Keratinocyte (primary cell): ENCODE results near the gene CHRDL2.

Source experiments
- CTCF ChIP-seq, 3 experiments: IDR thresholded peaks in 1 of 3; conservative IDR thresholded peaks in 1 of 3; optimal IDR thresholded peaks in 1 of 3; 2 replicates in 2 of 3; 3 replicates in 1 of 3; pipeline versions ENCODE3 to v1.5.1; 2011; ENCODE audit warnings: low read length in 3 of 3, mild to moderate bottlenecking in 3 of 3, moderate library complexity in 2 of 3, control low read depth in 1 of 3, inconsistent platforms in 1 of 3; ENCODE audit not compliant: insufficient read depth in 2 of 3; ENCODE audit errors: extremely low read depth in 1 of 3
- EZH2 ChIP-seq: IDR thresholded peaks from one replicate; pipeline ENCODE4 v1.6.1; 2012; ENCODE audit warnings: inconsistent platforms, mild to moderate bottlenecking, low read length, moderate library complexity

DNA sequence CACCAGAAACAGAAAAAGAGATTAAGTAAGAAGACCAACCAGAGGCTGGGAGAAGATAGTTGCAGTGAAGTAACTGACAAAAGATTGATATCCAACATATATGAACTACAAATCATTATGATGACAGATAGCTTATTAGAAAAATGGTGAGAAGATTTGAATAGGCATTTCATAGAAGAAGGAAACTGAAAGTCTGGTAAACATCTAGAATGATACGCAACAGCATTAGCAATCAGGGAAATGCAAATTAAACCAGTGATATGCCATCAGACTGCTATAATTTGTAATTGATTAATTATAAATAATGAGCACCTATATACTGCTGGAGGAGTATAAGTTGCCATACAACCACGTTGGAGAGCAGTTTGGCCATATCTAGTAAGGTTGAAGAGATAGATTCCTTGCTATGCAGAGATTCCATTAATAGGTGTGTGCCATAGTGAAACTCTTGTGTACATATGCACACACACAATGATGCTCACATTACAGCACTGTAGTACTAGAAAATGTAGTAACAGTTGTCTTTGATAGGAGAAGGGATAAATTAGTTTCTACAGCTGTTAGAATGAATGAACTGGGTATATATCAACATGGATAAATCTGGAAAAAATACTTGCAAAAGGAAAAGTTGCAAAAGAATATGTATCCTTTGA is 38.0 kb upstream of the CHRDL2 start:
- TF ChIP-seq CTCF (optimal IDR thresholded peaks at IDR 0.05 in 1 of 3, IDR thresholded peaks at IDR 0.05 in 1 of 3, conservative IDR thresholded peaks at IDR 0.05 in 1 of 3; ENCODE audit: extremely low read depth in 1 of 3, insufficient read depth in 2 of 3, low read length in 3 of 3) (no peak), EZH2 (no peak)
